Neural crest cell (in vitro differentiated cells): Measurements from ENCODE around the gene SLC47A2. TPM values are rescaled to one million over a fixed set of nuclear protein-coding genes. Genes with fewer than 3 reads are reported as not detected.

Experiments used
- DNase-seq: peaks from one replicate; pipeline ENCODE4 v3.0.0; 2021; ENCODE audit warnings: low read depth, mixed read lengths, low spot score
- H3K27ac Mint-ChIP-seq: one replicate; pipeline ENCODE4 v1.8.0; 2021; ENCODE audit warnings: mild to moderate bottlenecking, mixed read lengths; ENCODE audit not compliant: unreplicated experiment
- H3K27me3 Mint-ChIP-seq: 2 replicates; pipeline ENCODE4 v1.8.0; 2021; ENCODE audit warnings: low read depth, mild to moderate bottlenecking, mixed read lengths
- H3K36me3 Mint-ChIP-seq: 2 replicates; pipeline ENCODE4 v1.8.0; 2021; ENCODE audit warnings: low read depth, mild to moderate bottlenecking, mixed read lengths
- H3K4me1 Mint-ChIP-seq: 2 replicates; pipeline ENCODE4 v1.8.0; 2021; ENCODE audit warnings: mixed read lengths
- H3K4me3 Mint-ChIP-seq: one replicate; pipeline ENCODE4 v1.8.0; 2021; ENCODE audit warnings: mild to moderate bottlenecking, mixed read lengths
- H3K9me3 Mint-ChIP-seq: 2 replicates; pipeline ENCODE4 v1.8.0; 2021; ENCODE audit warnings: mixed read lengths
- CTCF ChIP-seq: fragments of 200-600 bp; sonication (generic); conservative IDR thresholded peaks from 2 replicates; pipeline ENCODE4 v1.5.0; 2021; ENCODE audit warnings: antibody characterized with exemption, mild to moderate bottlenecking
- total RNA-seq: library from RNA; stranded (reverse); gene quantifications from 2 replicates; pipeline ENCODE4 v1.2.1, GENCODE V29; 2021

Gene SLC47A2
- total RNA-seq, 1 donor from 2014 or later, result not detected

- Mint-ChIP-seq H3K9me3 (no peaks in the 10 kb centered on the region), H3K27ac (peak overlapping the region; percentile 92), H3K36me3 (peaks cover 12% of the 10 kb centered on the region), H3K27me3 (no peaks in the 10 kb centered on the region), H3K4me1 (peaks cover 29% of the 10 kb centered on the region), H3K4me3 (peak overlapping the region; percentile 91)
- no peak for TF ChIP-seq CTCF
- no peak for DNase-seq
These were observed 67.2 kb downstream of the SLC47A2 start for GRCh38 chr17:19649274-19649541.

- peaks cover 29% of the 10 kb centered on the region for H3K4me1 Mint-ChIP-seq
- peak within 1 kb of the TSS; percentile 91 for H3K4me3 Mint-ChIP-seq
- no peak for TF ChIP-seq CTCF
- DNase-seq, result peak; percentile 91
- H3K27me3 Mint-ChIP-seq, result no peaks in the 10 kb centered on the region
- H3K36me3 Mint-ChIP-seq, result peaks cover 8% of the 10 kb centered on the region
- H3K27ac Mint-ChIP-seq, result peak within 1 kb of the TSS; percentile 98
- no peaks in the 10 kb centered on the region for H3K9me3 Mint-ChIP-seq
These were observed 67.7 kb downstream of the SLC47A2 start, which contains the start of gene ALDH3A2 for GRCh38 chr17:19648475-19649273. Gene ALDH3A2, plus strand, starts transcription at chr17:19648751. Its CDS starts 221 bp downstream, at chr17:19648972.

GRCh38 chr17:19647697-19648474 is 68.5 kb downstream of the SLC47A2 start:
- no peak for TF ChIP-seq CTCF
- peak overlapping the region; percentile 91 for H3K4me3 Mint-ChIP-seq
- H3K36me3 Mint-ChIP-seq, result peaks cover 3% of the 10 kb centered on the region
- peaks cover 29% of the 10 kb centered on the region for H3K4me1 Mint-ChIP-seq
- H3K27ac Mint-ChIP-seq, result peak overlapping the region; percentile 98
- no peak for DNase-seq
- H3K9me3 Mint-ChIP-seq, result no peaks in the 10 kb centered on the region
- H3K27me3 Mint-ChIP-seq, result peaks cover 4% of the 10 kb centered on the region

- no peaks in the 10 kb centered on the region for H3K9me3 Mint-ChIP-seq
- no peak for TF ChIP-seq CTCF
- peaks cover 29% of the 10 kb centered on the region for H3K4me1 Mint-ChIP-seq
- peak overlapping the region; percentile 91 for H3K4me3 Mint-ChIP-seq
- no peak for DNase-seq
- peaks cover 7% of the 10 kb centered on the region for H3K27me3 Mint-ChIP-seq
- H3K36me3 Mint-ChIP-seq, result no peaks in the 10 kb centered on the region
- H3K27ac Mint-ChIP-seq, result peak overlapping the region; percentile 98
These were observed 69.3 kb downstream of the SLC47A2 start for GRCh38 chr17:19646788-19647696.

- DNase-seq, result peak; percentile 35
- peak; percentile 63 for TF ChIP-seq CTCF
- Mint-ChIP-seq H3K4me1 (peaks cover 26% of the 10 kb centered on the region), H3K36me3 (no peaks in the 10 kb centered on the region), H3K9me3 (no peaks in the 10 kb centered on the region), H3K27ac (no peak overlapping the region), H3K4me3 (peak overlapping the region; percentile 84), H3K27me3 (peaks cover 13% of the 10 kb centered on the region)
These were observed 70.6 kb downstream of the SLC47A2 start for GRCh38 chr17:19645734-19646201.
